GM13976 (cell line): ENCODE results near the gene LRP1B.

Experiments used
- DNase-seq: peaks from one replicate; pipeline ENCODE4 v3.0.0; 2012; ENCODE audit warnings: low spot score
- in situ Hi-C: fragments of 300-500 bp; cut with MboI; formaldehyde crosslinking; loops from one replicate; pipeline ENCODE4 v1.12.0; 2022; ENCODE audit warnings: low sequenced_read_pairs, mixed read lengths, inconsistent platforms; ENCODE audit not compliant: unreplicated experiment
- TF ChIP-seq, protein P1 (sequence below): IDR thresholded peaks from 2 replicates; pipeline ENCODE4 v1.5.1; 2012; ENCODE audit warnings: borderline replicate concordance, mild to moderate bottlenecking; ENCODE audit not compliant: insufficient read depth; ENCODE audit errors: extremely low read depth, missing control alignments, control extremely low read depth

The LRP1B gene

GRCh38 chr2:140246058-140246457, 1884.8 kb downstream of the LRP1B start:
- no peak for DNase-seq
- in situ Hi-C loops: no loop called here
- TF ChIP-seq, protein P1, sequence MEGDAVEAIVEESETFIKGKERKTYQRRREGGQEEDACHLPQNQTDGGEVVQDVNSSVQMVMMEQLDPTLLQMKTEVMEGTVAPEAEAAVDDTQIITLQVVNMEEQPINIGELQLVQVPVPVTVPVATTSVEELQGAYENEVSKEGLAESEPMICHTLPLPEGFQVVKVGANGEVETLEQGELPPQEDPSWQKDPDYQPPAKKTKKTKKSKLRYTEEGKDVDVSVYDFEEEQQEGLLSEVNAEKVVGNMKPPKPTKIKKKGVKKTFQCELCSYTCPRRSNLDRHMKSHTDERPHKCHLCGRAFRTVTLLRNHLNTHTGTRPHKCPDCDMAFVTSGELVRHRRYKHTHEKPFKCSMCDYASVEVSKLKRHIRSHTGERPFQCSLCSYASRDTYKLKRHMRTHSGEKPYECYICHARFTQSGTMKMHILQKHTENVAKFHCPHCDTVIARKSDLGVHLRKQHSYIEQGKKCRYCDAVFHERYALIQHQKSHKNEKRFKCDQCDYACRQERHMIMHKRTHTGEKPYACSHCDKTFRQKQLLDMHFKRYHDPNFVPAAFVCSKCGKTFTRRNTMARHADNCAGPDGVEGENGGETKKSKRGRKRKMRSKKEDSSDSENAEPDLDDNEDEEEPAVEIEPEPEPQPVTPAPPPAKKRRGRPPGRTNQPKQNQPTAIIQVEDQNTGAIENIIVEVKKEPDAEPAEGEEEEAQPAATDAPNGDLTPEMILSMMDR: no peak

GRCh38 chr2:140242889-140243288, 1887.9 kb downstream of the LRP1B start:
- in situ Hi-C loops: no loop called here
- no peak for DNase-seq
- TF ChIP-seq, protein P1: no peak

GRCh38 chr2:140234116-140234515, 1896.7 kb downstream of the LRP1B start:
- in situ Hi-C loops: no loop called here

GRCh38 chr2:140210963-140211362, 1919.9 kb downstream of the LRP1B start:
- in situ Hi-C loops: no loop called here
- TF ChIP-seq, protein P1: no peak
- no peak for DNase-seq

More at GRCh38 chr2:140234116-140234515, 1896.7 kb downstream of the LRP1B start:
- no peak for DNase-seq
- TF ChIP-seq, protein P1: no peak

DNA sequence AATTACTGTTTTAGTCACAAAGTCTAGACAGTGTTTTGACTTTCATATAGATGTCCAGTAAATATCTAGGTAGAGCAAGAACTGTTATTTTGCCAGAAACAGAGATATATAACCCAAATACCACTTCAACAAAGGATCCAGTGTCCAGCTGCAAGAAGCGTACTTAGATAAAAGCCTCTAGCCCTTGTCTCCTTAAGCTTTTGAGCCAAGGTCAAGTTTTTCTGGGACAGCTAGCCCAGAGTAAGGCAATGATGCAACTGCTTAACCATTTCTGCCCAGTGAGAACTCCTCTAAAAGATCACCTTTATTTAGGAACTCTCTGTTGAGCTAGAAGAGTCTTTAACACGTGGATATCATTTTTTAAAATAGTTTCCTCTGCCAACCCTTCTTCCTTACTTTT, 1925.7 kb downstream of the LRP1B start:
- TF ChIP-seq, protein P1: no peak
- in situ Hi-C loops: no loop called here
- DNase-seq: no peak

DNA sequence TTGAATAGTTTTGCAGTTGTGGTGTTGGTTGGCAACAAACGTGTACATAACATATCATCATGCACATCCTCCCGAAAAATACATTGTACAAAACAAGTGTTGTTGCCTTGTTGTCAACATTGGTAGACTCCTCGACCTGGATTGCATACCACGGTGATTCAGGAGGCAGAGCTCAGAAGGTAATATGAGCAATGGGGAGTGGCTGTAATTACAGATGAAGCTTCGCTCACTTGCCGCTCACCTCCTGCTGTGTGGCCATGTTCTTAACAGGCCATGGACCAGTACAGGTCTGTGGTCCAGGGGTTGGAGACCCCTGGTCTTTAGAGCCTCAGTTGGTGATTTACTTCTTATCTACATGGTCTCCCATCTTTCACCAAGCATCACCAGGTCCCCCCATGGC, 1927.5 kb downstream of the LRP1B start:
- in situ Hi-C loops: no loop called here
- DNase-seq: no peak
- TF ChIP-seq, protein P1: no peak

DNA sequence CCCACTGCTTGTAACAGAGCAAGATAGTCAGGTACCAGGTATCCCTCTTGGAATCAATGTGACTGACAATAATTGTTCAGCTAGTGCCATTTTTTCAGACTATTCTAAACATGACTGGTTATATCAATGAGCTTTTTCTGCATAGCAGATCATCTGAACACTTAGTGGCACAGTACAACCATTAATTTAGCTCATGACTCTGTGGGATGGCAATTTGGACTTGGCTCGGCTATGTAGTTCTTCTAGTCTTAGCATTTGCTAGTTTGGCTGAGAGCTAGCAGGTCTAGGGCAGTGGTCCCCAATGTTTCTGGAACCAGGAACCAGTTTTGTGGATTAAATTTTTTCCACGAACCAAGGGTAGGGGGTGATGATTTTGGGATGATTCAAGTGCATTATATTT, 1929.2 kb downstream of the LRP1B start:
- DNase-seq: no peak
- TF ChIP-seq, protein P1: no peak
- in situ Hi-C loops: no loop called here
